ENCODE data around the gene PDGFA. TPM values are rescaled to one million over a fixed set of nuclear protein-coding genes. Genes with fewer than 3 reads are reported as not detected.

The PDGFA gene
- total and polyA plus RNA-seq, 2 experiments from 2014 or later, result 35.6 to 43.1 TPM

DNA sequence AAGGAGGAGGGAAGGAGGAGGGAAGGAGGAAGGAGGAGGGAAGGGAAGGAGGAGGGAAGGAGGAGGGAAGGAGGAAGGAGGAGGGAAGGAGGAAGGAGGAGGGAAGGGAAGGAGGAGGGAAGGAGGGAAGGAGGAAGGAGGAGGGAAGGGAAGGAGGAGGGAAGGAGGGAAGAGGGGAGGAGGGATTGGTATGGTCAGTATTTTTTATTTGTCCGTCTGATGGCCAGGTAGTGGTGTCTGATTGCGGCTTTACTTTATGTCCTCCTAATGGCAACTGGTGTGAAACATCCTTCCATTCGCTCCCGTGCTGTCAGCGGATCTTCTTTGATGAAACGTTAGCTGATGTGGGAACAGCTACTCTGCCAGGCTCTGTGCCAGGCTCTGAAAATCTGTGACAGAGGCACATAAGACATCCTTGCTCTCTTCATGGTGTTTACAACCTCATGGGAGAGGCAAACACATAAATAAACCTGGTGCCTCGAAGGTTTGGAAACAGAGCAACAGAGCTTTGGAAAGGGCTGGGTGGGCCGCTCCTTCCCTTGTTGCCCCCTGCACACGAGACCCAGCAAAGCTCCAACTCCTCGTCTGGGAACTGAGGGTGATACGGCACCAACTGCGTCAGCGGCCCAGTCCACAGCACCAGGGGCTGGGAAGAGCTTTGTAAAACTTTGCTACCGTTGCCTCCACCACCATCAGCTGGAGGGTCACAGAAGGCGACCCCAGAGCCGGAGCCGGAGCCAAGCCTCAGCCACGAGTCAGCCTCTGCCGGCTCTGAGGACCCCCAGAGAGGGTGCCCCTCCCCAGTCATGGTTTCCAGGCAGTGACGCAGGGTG lies 40.3 kb downstream of the PDGFA start (continued):
- TF ChIP-seq ZNF462 (CRISPR knock-in tag; IDR thresholded peaks at IDR 0.05) (no peak), EZH2 (IDR thresholded peaks at IDR 0.05; ENCODE audit: low read depth, unreplicated experiment) (no peak), ZNF114 (CRISPR knock-in tag; IDR thresholded peaks at IDR 0.05) (no peak), CREB1 (CRISPR knock-in tag; IDR thresholded peaks at IDR 0.05; ENCODE audit: low read depth) (no peak)

- H3K27me3 Mint-ChIP-seq (ENCODE audit: insufficient read depth, low read depth, poor library complexity), result no peaks in the 10 kb centered on the region
- Histone ChIP-seq H3K79me2 (replicated peaks; ENCODE audit: insufficient read depth) (no peaks in the 10 kb centered on the region), H3K4me3 (no peak overlapping the region), H3K27me3 (ENCODE audit: insufficient read depth) (no peaks in the 10 kb centered on the region), H3K9me2 (ENCODE audit: insufficient read depth) (peaks cover 8% of the 10 kb centered on the region; the same call in 1 of the 2 replicates), H2AFZ (no peak overlapping the region), H3K27ac (ENCODE audit: low read depth) (no peak overlapping the region), H3K4me2 (no peak overlapping the region), H3K4me1 (ENCODE audit: insufficient read depth) (no peaks in the 10 kb centered on the region), H3F3A (replicated peaks; ENCODE audit: low read depth) (no peaks in the 10 kb centered on the region), H3K36me3 (ENCODE audit: insufficient read depth) (no peaks in the 10 kb centered on the region), H4K20me1 (replicated peaks; ENCODE audit: insufficient read depth) (no peaks in the 10 kb centered on the region)
- H3K9me3 Mint-ChIP-seq, result peaks cover 7% of the 10 kb centered on the region
- no peak overlapping the region for H3K27ac Mint-ChIP-seq
- H3K36me3 Mint-ChIP-seq (ENCODE audit: low read depth), result peaks cover 7% of the 10 kb centered on the region
- H3K4me3 Mint-ChIP-seq, result no peak overlapping the region
- H3K4me1 Mint-ChIP-seq, result peaks cover 5% of the 10 kb centered on the region
- DNase-seq (ENCODE audit: low spot score), result no peak
- no peak for ATAC-seq
- TF ChIP-seq STAT1 (IDR thresholded peaks at IDR 0.05; ENCODE audit: unreplicated experiment) (no peak), ZNF462 (CRISPR knock-in tag; IDR thresholded peaks at IDR 0.05) (no peak)
Observed at GRCh38 chr7:477626-478220, 41.9 kb downstream of the PDGFA start.

Measured in GM23338 (cell line).